Activated CD4-positive, alpha-beta T cell treated with anti-CD3 and anti-CD28 coated beads for 48 hours (primary cell): ENCODE data around the gene SEZ6.
A peak's percentile ranks its signal among the peaks of the same experiment; 100 is the strongest.

Experiments used
- DNase-seq: peaks from one replicate; pipeline ENCODE4 v3.0.0-alpha.2; 2020

Gene SEZ6

DNA sequence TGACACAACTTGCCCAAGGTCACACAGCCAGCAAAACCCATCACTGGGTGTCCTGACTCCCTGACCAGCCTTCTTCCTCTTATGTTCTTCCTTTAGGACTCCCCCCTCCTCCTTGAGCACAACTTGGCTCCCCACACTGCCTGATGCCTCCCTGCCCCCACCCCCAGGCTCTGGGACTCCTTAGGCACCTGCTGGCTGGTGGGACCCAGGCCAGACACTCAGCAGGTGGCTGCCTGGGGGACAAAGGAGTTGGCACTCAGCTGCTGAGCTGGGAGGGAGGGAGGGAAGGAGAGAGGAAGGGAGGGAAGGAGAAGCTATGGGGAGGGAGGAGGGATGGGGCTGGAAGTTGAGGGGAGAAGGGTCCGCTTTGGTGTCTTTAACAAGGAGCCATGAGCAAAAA, 8.0 kb downstream of the SEZ6 start:
- DNase-seq = no peak

DNA sequence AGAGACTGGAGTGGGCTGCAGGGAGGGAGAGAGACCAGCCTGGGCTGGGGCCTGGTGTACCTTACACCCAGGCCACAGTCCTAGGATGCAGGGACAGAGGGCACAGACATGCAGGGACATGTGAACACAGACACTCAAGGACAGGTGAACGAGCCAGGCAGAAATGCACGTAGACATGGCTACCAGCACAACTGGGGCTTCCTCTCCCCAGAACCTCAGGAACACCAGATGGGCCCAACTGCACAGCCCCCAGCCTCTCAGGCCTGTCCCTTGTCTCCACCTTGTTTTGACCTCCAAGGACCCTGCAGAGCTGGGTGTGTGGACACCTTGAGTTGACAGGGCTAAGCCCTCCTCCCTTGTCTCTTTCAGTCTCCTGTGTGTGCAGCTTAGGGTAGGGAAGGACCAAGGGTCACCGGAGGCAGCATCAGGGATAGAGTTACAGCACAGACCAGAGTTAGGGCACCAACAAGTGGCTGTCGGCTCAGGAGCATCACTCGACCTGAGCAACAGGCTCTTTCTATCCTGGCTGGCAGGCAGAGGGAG, 9.2 kb downstream of the SEZ6 start:
- no peak for DNase-seq

DNA sequence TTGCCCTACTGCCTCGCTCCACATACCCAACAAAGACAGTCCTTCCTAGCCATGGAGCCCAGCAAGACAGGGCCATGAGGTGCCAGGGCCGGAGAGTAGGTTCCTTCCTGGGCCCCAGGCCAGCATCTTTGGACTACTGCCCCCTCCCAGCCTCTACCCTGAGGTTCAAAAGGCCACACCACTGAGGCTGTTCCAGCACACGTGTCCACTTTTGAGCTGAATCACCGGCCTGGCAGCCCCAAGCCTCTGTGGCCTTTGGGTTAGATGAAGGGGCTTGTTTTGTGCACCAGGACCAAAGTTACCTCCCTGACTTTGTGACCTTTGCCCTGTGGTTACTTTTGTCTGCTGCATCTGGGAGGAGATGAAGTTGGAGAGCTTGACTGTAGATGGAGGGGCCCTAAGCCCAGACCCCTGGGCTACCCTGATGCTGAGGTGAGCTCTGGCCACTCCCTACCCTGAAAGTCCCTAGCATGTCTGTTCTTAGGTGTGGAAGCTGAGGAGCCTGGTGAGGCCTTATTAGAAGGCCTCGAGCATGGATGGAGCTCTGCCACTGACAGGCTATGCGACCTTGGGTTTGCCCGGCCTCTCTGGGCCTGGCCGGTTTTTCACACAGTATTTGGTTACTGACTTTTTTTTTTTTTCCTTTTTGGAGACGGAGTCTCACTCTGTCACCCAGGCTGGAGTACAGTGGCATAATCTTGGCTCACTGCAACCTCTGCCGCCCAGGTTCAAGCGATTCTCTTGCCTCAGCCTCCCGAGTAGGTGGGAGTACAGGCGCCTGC, 12.0 kb downstream of the SEZ6 start:
- DNase-seq = no peak

DNA sequence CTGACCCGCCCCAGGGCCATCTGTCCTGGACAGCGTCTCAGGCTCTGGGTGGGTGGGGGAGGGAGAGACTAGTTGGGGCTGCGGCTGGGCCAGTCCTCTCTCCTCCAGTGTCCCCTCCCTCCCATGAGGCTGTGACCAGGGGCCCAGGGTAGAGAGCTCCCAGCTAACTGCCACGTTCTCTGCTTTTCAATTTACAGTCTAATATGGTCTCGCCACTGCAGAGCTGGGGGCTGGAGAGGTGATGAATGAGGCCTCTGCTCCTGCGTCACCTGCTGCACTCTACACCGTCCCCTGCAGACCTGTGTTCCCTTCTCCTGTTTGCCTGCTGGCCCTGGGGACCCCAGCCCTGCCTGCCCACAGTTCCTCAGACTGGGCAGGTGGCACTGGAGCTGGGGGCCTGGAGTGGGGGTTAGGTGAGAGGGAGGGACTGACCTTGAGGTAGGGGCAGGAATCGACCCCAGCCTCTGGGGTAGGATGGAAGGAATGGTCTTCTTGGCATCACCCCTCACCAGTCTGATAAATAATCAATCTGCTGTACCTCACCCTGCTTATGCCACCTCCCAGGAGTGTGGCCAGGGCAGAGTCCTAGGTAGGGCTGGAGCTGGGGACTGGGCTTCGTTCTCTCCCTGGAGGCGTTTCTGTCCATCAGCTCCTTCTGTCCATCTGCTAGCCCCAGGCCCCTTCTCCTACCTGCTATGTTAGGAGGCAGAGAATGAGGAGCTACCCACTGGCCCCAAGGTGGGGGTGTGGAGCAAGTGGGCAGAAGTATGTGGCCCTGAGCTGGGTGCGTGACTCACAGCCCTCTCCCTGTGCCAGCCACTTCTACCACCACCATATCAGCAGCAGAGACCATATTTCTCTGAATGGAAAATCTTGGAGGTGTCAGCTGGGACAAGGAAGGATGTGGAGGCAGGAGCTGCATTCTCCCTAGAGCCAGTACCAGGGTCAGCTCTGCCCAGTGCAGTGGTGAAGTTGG, 12.9 kb downstream of the SEZ6 start:
- DNase-seq = no peak

DNA sequence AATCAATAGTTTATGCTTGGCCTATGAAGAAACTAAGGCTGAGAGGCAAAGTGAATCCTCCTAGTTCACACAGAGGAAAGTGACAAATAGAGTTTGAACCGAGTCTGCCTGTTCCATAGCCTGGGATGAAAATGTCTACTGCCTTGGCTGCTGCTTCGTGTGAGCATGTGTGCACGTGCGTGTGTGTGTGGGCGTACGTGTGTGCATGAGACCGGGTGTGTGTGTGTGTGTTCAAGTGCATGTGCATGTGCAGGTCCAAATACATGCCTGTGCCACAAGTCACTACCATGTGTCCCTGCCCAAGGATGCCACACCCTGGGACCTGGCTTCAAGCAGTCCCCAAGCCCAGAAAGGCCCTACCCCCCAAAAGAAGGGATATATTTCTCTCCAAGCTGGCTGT, 13.6 kb downstream of the SEZ6 start:
- no peak for DNase-seq

DNA sequence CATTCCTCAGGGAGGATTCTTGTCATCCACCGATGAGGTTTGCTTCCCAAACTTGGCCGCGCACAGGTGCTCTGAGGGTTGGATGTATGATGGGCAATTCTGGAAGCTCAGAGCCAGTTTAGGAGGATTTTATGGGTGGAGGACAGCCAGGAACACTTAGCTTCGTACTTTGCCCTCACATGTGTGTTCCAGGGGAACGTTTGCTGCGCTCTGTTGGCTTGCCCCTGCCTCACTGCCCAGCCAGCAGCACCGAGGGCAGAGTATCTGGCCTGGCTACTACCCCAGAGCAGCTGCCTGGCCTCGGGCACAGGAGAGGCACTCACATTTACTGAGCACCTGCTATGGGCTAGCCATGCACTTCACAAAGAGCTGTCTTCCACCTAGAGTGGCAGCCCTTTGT, 14.1 kb downstream of the SEZ6 start:
- no peak for DNase-seq

DNA sequence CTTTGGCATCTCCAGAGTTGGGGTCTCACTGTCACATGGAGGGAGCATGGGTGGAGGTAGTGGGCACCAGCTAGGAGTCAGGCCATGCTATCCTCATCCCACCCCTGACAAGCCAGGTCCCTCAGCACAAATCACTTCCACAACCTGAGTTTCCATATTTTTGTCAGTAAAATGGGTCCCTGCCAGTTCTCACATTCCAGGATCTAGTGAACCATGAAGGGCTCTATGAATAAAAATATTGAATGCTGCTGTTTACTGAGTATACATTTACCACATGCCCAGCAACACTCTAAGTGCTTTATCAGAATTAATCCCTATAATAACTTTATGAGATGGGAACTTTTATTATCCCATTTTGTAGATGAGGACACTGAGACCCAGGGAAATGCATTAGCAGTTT, 16.8 kb downstream of the SEZ6 start:
- DNase-seq = no peak

DNA sequence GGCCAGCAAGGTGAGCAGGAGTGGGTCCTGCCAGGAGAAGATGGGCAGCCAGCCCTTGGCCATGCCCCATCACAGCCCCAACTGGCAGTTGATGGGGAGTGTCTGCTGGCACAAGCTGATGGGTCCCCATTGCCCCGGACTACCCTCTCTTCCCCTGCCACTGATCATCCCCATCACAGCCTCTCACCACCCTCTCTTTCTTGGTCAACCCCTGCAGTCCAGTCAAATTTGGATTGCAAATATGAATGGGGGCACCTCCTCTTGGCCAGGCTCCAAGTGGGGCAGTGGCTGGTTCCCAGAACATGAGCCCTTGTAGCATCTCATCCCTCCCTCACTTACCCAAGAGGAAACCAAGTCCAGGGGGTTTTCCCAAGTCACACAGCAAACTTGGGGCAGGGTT, 17.4 kb downstream of the SEZ6 start:
- no peak for DNase-seq

GRCh38 chr17:28986714-28987655, 18.8 kb downstream of the SEZ6 start:
- no peak for DNase-seq

DNA sequence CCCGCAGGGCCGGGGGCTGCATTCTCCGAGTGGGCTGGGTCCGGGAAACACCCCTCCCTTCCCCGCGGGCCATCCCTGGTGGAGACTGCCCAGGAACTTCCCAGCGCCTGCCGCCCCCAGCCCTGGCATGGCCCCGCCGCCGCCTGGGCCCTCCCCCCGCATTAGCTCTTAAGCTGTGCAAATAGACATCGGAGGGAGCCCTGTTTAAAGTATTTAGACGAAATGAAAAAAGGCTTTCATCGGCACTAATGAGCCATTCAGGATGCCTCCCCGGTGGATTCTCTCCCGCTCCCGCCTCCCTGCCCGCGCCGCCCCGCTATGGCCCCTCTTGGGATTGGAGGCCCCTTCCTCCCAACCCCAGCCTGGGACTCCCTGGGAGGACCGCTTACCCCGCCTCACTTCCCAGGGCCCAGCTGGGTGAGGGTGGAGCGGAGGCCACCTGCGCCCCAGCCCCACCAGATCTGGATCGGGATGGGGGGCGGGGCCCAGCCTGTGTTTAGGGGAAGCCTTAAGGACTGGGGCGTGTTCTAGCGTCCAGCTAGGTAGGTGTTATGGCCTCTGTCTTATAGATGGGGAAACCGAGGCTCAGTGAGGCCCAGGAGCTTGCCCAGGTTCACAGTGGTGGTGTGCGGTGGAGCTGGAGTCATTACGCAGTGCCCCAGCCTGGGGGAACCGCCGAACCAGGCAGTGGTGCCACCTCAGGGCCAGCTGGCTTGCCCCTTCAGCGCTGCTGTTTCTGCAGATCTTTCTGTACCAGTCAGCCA, 19.7 kb downstream of the SEZ6 start:
- no peak for DNase-seq

GRCh38 chr17:28983286-28984230, 22.3 kb downstream of the SEZ6 start:
- DNase-seq = no peak

DNA sequence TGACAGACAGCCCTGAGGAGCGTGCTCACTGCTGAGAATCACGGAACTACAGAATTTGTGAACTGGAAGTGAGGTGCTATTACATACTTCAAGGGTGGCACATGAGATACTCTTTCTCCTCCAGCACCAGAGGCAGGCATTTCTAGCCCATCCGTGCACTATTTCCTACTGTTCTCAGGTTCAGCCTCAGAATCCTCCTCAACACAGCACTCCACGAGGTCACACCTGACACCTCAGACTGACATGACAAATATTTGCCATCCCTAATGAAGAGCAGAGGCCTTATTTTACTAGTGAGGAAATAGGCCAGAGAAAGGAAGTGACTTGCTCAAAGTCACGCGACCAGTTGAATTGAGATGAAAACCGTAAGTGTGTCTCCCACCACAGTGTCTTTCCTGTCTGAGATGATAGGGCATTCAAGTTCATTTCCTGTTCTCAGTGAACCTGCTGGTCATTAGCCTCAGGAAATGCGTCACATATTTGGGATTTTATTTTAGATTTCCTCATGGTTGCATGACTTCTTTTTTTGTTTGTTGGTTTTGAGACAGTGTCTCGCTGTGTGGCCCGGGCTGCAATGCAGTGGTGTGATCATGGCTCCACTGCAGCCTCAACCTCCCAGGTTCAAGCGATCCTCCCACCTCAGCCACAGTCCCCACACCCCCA, 23.6 kb downstream of the SEZ6 start:
- DNase-seq = peak; percentile 37

GRCh38 chr17:28978356-28978964, 27.4 kb downstream of the SEZ6 start:
- no peak for DNase-seq

DNA sequence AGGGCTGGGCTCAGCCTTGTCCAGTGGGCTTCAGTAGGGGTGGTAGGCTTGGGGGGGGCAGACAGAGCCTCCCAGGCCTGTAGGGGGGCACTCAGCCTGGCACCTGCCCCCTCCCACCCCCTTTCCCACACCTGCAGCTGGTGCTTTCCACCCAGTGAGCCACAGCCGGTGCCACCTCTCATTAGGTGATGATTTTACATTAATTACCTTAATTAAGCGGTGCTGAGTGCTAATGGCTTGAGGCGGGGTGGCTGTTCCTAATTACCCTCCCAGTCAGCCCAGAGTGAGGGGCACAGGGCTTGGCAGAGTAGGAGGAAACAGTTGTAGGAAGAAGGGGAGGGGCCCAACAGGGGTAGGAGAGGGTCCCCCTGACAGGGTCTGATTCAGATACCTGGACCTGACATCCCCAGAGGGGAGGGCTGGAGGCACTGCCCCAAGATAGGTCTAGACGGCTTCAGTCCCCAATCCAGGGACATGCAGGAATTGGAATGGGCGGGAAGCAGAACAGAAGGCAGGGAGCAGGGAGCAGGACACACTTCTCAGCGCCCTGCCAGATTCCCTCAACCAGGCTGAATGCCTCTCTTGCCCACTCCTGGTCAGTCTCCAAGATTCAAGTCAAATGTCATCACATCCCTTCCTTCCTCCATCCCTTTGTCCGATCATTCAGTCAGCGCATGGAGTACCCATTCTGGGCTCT, 28.0 kb downstream of the SEZ6 start:
- DNase-seq = no peak

DNA sequence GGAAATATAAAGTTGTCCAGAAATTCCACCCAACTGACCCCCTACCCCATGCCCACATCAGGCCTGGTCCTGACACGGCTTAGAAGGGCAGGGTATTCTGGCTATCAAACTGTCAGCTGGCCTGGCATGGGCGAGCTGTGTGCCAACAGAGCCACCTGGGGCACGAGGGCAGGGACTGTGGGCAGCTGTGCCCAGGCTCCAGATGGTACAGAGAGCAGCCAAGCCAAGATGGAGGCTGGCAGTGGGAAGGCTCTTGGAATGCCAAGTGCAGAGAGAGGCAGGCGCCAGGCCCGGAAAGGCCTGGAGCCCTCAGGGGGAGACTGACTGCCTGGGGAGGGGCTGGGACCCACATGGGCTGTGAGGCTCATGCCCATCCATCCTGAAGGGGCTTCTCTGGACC, 30.2 kb downstream of the SEZ6 start:
- DNase-seq = no peak

DNA sequence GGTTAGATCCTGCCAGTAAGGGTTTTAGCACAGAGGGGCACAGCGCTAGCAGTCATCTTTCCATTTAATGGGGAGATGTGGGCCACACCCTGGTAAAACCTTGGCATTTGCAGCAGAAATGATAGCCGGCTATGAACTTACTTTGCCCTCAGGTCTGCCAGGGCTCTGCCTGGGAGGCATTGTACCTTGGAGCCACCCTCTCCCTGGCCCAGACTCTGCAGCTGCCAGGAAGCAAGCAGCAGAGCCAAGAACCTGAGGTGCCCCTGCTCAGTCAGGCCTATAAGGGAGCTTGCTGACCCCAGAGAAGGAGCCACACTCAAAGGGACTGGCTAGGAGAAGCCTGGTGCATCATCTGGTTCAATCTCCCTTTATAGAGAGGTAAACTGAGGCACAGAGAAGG, 30.8 kb downstream of the SEZ6 start:
- no peak for DNase-seq

DNA sequence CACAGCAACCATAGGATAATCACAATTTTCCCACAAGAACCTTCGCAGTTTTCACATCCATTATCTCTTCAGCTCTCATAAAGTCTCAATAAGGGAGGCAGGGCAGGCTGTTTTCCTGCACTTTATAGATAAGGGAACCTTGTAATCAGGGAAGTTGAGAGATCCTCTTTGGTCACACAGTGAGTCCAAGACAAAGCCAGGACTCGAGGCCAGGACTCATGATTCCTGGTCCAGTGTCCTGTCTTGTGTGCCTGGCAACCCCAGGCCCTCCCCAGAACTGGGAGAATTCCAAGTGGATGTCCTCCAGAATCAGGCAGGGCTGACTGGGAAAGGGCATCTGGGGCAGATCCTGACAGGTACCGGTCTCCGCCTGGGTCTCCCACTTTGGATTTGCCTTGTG, 31.4 kb downstream of the SEZ6 start:
- DNase-seq = no peak

DNA sequence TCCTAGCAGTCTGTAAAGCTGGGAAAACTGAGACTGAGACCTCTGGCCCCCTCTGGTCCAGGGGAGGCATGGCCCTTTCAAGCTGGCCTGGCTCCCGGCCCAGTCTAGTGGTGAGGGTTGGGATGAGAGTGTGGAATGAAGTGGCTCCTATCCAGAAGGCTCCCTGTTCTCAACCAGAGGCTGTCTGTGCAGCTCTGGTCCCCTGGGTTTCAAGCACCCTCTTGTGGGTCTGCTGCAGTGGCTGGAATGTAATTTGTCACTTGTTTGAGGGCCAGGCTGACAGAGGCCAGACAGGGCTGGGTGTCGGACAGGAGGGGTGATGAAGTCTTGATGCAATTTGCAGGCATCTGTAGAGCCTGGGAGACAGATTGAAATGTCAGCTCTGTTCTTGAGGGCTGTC, 32.4 kb downstream of the SEZ6 start:
- no peak for DNase-seq

DNA sequence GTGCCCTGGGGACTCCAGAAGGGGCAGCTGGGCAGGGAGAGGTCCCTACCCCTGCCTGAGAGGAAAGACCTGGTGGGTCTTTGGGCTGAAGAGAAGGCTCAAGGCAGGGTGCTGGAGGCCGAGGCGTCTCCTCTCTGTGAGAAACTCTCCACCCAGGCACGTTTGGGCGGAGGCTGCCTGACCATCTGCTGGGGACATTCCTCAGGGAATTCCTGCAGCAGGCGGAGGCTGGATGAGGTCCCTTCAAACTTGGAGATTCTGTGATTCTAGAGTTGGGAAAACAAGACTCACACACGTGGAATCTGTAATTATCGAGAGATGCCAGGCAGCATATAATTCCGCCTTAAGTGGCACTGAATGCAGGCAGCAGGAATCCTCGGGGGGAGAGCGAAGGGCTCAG, 33.4 kb downstream of the SEZ6 start:
- no peak for DNase-seq
